ENCODE results near the gene APLNR. TPM values are rescaled to one million over a fixed set of nuclear protein-coding genes. Genes with fewer than 3 reads are reported as not detected.

APLNR gene
- total and polyA plus RNA-seq, 10 of the 15 experiments (the other 5 are each of a cell fraction or from before 2014, with no cell fraction given) = 0.11 TPM; not detected in 9

DNA sequence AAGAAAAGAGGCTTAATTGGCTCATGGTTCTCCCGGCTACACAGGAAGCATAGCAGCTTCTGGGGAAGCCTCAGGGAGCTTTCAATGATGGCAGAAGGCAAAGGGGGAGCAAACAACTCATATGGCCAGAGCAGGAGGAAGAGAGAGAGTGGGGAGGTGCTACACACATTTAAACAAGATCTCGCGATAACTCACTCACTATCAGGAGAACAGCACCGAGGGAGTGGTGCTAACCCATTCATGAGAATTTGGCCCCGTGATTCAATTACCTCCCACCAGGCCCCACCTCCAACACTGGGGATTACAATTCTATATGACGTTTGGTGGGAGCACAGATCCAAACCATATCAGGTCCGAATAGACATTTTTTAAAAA is 41.7 kb upstream of the APLNR start (continued):
- TF ChIP-seq RB1 (IDR thresholded peaks at IDR 0.05; ENCODE audit: borderline replicate concordance) = no peak
- TF ChIP-seq, protein P1, sequence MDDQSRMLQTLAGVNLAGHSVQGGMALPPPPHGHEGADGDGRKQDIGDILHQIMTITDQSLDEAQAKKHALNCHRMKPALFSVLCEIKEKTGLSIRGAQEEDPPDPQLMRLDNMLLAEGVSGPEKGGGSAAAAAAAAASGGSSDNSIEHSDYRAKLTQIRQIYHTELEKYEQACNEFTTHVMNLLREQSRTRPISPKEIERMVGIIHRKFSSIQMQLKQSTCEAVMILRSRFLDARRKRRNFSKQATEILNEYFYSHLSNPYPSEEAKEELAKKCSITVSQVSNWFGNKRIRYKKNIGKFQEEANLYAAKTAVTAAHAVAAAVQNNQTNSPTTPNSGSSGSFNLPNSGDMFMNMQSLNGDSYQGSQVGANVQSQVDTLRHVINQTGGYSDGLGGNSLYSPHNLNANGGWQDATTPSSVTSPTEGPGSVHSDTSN (IDR thresholded peaks at IDR 0.05; ENCODE audit: insufficient replicate concordance, low read depth, low read length) = no peak

DNA sequence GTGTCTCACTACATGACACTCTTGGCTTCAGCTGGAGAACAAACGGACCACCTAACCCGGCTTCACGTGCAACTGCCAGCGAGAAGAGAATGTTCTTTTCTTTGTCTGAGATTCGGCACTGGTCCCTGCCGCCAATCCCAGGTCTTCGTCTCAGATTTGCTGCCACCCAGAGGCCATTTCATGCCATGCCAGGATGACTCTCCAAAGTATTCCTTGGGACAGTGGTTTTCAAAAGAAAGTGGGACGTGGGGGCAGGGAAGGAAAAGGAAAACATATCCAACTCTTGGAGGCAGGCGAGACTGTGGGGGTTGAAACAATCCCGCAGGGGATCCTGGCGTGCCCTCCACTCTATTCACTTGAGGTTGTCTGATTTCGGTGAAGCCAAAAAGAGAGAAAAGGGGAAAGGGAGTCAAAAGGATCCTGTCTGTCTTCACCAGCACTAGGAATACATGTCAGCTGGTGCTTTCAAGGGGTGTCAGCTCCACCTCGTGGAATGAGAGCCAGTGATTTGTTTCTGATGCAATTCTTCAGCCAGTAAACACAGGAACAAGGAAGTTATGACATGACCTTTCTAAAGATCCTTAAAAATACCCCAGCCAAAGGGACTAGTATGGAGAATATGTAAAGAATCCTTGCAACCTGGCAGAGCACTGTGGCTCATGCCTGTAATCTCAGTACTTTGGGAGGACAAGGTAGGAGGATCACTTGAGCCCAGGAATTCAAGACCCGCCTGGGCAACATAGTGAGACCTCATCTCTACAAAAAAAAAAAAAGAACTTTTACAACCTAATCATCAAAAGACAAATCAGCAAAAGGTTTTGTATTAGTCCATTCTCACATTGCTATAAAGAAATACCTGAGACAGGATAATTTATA is 41.0 kb upstream of the APLNR start:
- Histone ChIP-seq H3K4me2 (ENCODE audit: control insufficient read depth, insufficient read depth) (no peak overlapping the region), H3K4me3 (no peak overlapping the region), H4K20me1 (ENCODE audit: control insufficient read depth, insufficient read depth) (no peaks in the 10 kb centered on the region), H3K36me3 (ENCODE audit: control insufficient read depth in 2 of 2, insufficient read depth in 2 of 2, low read length in 1 of 2) (no peaks in the 10 kb centered on the region), H3K9me3 (replicated peaks; ENCODE audit: control insufficient read depth, insufficient read depth, low read length) (no peaks in the 10 kb centered on the region; the same call in 2 of the 3 replicates), H3K79me2 (ENCODE audit: control insufficient read depth, insufficient read depth, low read length) (no peaks in the 10 kb centered on the region), H3K9ac (ENCODE audit: control insufficient read depth, insufficient read depth, low read length) (no peak overlapping the region), H3K27me3 (replicated peaks in 1 of 2; ENCODE audit: control insufficient read depth in 2 of 2, insufficient read depth in 2 of 2, low read length in 1 of 2) (peaks cover 0 to 5% of the 10 kb centered on the region in 2 experiments; a peak in 1 of 4 replicates), H2AFZ (ENCODE audit: control insufficient read depth, low read depth, low read length) (no peak overlapping the region), H3K4me1 (ENCODE audit: control insufficient read depth, insufficient read depth, low read length) (no peaks in the 10 kb centered on the region), H3K27ac (ENCODE audit: control insufficient read depth, insufficient read depth) (no peak overlapping the region)
- peak; percentile 90 for ATAC-seq
- SMC1A ChIA-PET (ENCODE audit: uncharacterized antibody, unreplicated experiment) = interaction anchor here (0.6 kb wide), 1 partner anchor 407 kb away, joined by 3 read pairs; no protein-coding TSS in a partner anchor
- DNase-seq (ENCODE audit: low read depth, low spot score) = no peak
- in situ Hi-C loops (cut with MboI) (no loop called here), intact Hi-C loops (cut with micrococcal nuclease; ENCODE audit: unreplicated experiment) (no loop called here)
- RAD21 ChIA-PET (ENCODE audit: unreplicated experiment) = interaction anchor here (2.1 kb wide), 1 partner anchor 29 kb away, joined by 5 read pairs; no protein-coding TSS in a partner anchor
- CTCF ChIA-PET = interaction anchor here (0.7 to 2.2 kb wide), 10 partner anchors 9 to 1354 kb away, joined by 3 to 16 read pairs (median 4); no protein-coding TSS in a partner anchor
- TF ChIP-seq, protein P2, sequence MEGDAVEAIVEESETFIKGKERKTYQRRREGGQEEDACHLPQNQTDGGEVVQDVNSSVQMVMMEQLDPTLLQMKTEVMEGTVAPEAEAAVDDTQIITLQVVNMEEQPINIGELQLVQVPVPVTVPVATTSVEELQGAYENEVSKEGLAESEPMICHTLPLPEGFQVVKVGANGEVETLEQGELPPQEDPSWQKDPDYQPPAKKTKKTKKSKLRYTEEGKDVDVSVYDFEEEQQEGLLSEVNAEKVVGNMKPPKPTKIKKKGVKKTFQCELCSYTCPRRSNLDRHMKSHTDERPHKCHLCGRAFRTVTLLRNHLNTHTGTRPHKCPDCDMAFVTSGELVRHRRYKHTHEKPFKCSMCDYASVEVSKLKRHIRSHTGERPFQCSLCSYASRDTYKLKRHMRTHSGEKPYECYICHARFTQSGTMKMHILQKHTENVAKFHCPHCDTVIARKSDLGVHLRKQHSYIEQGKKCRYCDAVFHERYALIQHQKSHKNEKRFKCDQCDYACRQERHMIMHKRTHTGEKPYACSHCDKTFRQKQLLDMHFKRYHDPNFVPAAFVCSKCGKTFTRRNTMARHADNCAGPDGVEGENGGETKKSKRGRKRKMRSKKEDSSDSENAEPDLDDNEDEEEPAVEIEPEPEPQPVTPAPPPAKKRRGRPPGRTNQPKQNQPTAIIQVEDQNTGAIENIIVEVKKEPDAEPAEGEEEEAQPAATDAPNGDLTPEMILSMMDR (IDR thresholded peaks at IDR 0.05 in 2 of 3, conservative IDR thresholded peaks at IDR 0.05 in 1 of 3; ENCODE audit: control insufficient read depth in 2 of 3, extremely low read depth in 1 of 3, insufficient read depth in 1 of 3, low read depth in 3 of 3, low read length in 3 of 3) = peak; percentile 79 to 84 (median 83)
- TF ChIP-seq RAD21 (IDR thresholded peaks at IDR 0.05; ENCODE audit: insufficient read depth, low read depth, low read length) (peak; percentile 64), IKZF1 (conservative IDR thresholded peaks at IDR 0.05) (peak; percentile 27; the same call in 1 of the 2 replicates), SMC3 (IDR thresholded peaks at IDR 0.05; ENCODE audit: borderline replicate concordance, low read length) (peak; percentile 45; the same call in 1 of the 2 replicates), PML (IDR thresholded peaks at IDR 0.05; ENCODE audit: low read length) (no peak)
- POLR2A ChIA-PET = no interaction called here
- 10% methylated on average over 14 of the region's 14 CpGs for WGBS (ENCODE audit: insufficient coverage, insufficient replicate concordance, low lambda C conversion rate, missing lambda C conversion rate)
- peak; percentile 95 for FAIRE-seq
- BruUV-seq (replicated peaks) = no TSS peak
